ENCODE measurements around the gene PGA4. TPM values are rescaled to one million over a fixed set of nuclear protein-coding genes. Genes with fewer than 3 reads are reported as not detected.

Gene PGA4
- total RNA-seq, 1 experiment from 2014 or later: not detected

GRCh38 chr11:61258546-61258945 lies 36.4 kb downstream of the PGA4 start:
- ChIA-PET CTCF (interaction anchor here (1.3 kb wide), 1 partner anchor 36 kb away, joined by 4 read pairs; the partner anchor contains the start of gene VWCE), POLR2A (no interaction called here)
- no peaks in the 10 kb centered on the region for H3K9me3 Mint-ChIP-seq
- no peak overlapping the region for H3K27ac Mint-ChIP-seq
- H3K27me3 Mint-ChIP-seq (ENCODE audit: low read depth): no peaks in the 10 kb centered on the region
- H3K36me3 Mint-ChIP-seq: peaks cover 7% of the 10 kb centered on the region; the same call in 1 of the 2 replicates
- H3K4me1 Mint-ChIP-seq: 0 out of 2 replicates have a peak, but pooled peaks cover 3% of the 10 kb centered on the region
- H3K4me3 Mint-ChIP-seq: no peak overlapping the region
- TF ChIP-seq MYBL2 (CRISPR knock-in tag; IDR thresholded peaks at IDR 0.05) (no peak), ZNF396 (CRISPR knock-in tag; IDR thresholded peaks at IDR 0.05; ENCODE audit: borderline replicate concordance) (no peak), TEAD1 (CRISPR knock-in tag; IDR thresholded peaks at IDR 0.05) (no peak), ATF6 (CRISPR knock-in tag; IDR thresholded peaks at IDR 0.05) (no peak), ATF1 (CRISPR knock-in tag; IDR thresholded peaks at IDR 0.05) (no peak)
- DNase-seq (ENCODE audit: low spot score): no peak
- no peak for ATAC-seq

- Mint-ChIP-seq H3K9me3 (no peaks in the 10 kb centered on the region), H3K4me3 (no peak overlapping the region), H3K36me3 (peaks cover 9% of the 10 kb centered on the region; the same call in 1 of the 2 replicates), H3K27me3 (ENCODE audit: low read depth) (no peaks in the 10 kb centered on the region), H3K4me1 (no peaks in the 10 kb centered on the region), H3K27ac (no peak overlapping the region)
- ChIA-PET CTCF (interaction anchor here (1.3 kb wide), 1 partner anchor 35 kb away, joined by 4 read pairs; the partner anchor contains the start of gene VWCE), POLR2A (no interaction called here)
- DNase-seq (ENCODE audit: low spot score) (no peak), ATAC-seq (no peak)
- no peak for TF ChIP-seq GABPB1 (CRISPR knock-in tag; IDR thresholded peaks at IDR 0.05)
- TF ChIP-seq TP53 (CRISPR knock-in tag; IDR thresholded peaks at IDR 0.05): no peak
- no peak for TF ChIP-seq PRDM15 (CRISPR knock-in tag; IDR thresholded peaks at IDR 0.05)
- no peak for TF ChIP-seq TEAD1 (CRISPR knock-in tag; IDR thresholded peaks at IDR 0.05)
- no peak for TF ChIP-seq FOXP4 (CRISPR knock-in tag; IDR thresholded peaks at IDR 0.05)
- TF ChIP-seq ATF2 (CRISPR knock-in tag; IDR thresholded peaks at IDR 0.05; ENCODE audit: borderline replicate concordance, low read depth): no peak
- TF ChIP-seq MAX (CRISPR knock-in tag; IDR thresholded peaks at IDR 0.05): no peak
- no peak for TF ChIP-seq AFF4 (CRISPR knock-in tag; IDR thresholded peaks at IDR 0.05; ENCODE audit: borderline replicate concordance)
- no peak for TF ChIP-seq ARID4B (CRISPR knock-in tag; IDR thresholded peaks at IDR 0.05; ENCODE audit: borderline replicate concordance)
Observed at GRCh38 chr11:61259363-61259762, 37.2 kb downstream of the PGA4 start.

Measured in WTC11 (cell line).